Measurements from ENCODE around the gene CHMP5. TPM values are rescaled to one million over a fixed set of nuclear protein-coding genes. Genes with fewer than 3 reads are reported as not detected.

Gene CHMP5
- total RNA-seq, 1 donor from 2014 or later = 108 TPM

DNA sequence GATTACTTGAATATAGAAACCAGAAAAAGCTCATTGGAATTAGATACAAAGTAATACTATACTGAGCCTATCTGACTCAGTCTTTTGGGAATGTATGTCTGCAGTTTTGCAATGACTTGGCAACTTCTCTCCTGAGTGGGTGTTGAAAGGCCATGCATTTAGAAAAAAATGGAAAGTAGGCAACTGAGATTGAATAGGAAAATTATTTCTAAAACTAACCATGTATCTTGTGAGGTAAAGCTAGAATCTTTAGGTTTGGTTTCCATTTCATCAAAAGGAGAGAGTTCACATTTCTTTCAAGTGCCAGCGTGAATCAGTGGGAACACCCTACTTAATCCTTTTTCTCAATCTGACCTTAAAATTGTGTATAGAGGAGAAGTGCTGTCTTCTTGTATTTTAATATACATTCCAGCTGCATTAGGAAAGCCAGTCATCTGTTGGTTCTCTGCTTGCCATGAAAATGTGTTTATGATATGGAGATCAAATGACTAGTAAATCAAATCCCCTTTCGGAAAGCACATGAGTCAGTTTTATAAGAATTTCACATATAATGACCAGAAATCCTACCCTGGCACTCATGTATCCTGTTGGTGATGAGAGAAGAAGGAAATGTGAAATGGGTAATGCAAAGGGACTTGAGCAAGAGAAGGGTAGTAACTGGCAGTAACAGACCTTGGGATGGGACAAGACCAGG is 55.9 kb downstream of the CHMP5 start:
- peak; percentile 98 for FAIRE-seq
- peak; percentile 95 for DNase-seq (ENCODE audit: low read depth)
- Mint-ChIP-seq H3K27ac (ENCODE audit: unreplicated experiment) (peak overlapping the region; percentile 97), H3K4me3 (ENCODE audit: unreplicated experiment) (peak overlapping the region; percentile 29), H3K4me1 (ENCODE audit: low read depth, unreplicated experiment) (peaks cover 20% of the 10 kb centered on the region), H3K27me3 (ENCODE audit: low read depth, unreplicated experiment) (no peaks in the 10 kb centered on the region), H3K9me3 (ENCODE audit: unreplicated experiment) (no peaks in the 10 kb centered on the region), H3K36me3 (ENCODE audit: low read depth, unreplicated experiment) (peaks cover 29% of the 10 kb centered on the region)
- peak overlapping the region; percentile 94 for H3K27ac ChIP-seq (ENCODE audit: low read depth, low read length)
- H3K36me3 ChIP-seq (ENCODE audit: insufficient read depth, low read length) = peaks cover 25% of the 10 kb centered on the region
- H3K4me3 ChIP-seq (ENCODE audit: insufficient read depth, low read depth, low read length) = peak overlapping the region; percentile 38
- H3K27me3 ChIP-seq (ENCODE audit: insufficient read depth, low read length) = no peaks in the 10 kb centered on the region
- peak overlapping the region; percentile 69 for H3K9ac ChIP-seq (ENCODE audit: low read length)
- no peaks in the 10 kb centered on the region for H3K9me3 ChIP-seq (ENCODE audit: insufficient read depth, low read depth, low read length)
- peaks cover 5% of the 10 kb centered on the region for H3K79me2 ChIP-seq (ENCODE audit: insufficient read depth, low read length)
- no peak overlapping the region for H2AFZ ChIP-seq (ENCODE audit: low read depth, low read length)
- no peaks in the 10 kb centered on the region for H4K20me1 ChIP-seq (ENCODE audit: insufficient read depth, low read length)
- TF ChIP-seq, protein P1, sequence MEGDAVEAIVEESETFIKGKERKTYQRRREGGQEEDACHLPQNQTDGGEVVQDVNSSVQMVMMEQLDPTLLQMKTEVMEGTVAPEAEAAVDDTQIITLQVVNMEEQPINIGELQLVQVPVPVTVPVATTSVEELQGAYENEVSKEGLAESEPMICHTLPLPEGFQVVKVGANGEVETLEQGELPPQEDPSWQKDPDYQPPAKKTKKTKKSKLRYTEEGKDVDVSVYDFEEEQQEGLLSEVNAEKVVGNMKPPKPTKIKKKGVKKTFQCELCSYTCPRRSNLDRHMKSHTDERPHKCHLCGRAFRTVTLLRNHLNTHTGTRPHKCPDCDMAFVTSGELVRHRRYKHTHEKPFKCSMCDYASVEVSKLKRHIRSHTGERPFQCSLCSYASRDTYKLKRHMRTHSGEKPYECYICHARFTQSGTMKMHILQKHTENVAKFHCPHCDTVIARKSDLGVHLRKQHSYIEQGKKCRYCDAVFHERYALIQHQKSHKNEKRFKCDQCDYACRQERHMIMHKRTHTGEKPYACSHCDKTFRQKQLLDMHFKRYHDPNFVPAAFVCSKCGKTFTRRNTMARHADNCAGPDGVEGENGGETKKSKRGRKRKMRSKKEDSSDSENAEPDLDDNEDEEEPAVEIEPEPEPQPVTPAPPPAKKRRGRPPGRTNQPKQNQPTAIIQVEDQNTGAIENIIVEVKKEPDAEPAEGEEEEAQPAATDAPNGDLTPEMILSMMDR (IDR thresholded peaks at IDR 0.05; ENCODE audit: insufficient read depth, low read depth, low read length) = no peak
- no peak for TF ChIP-seq EZH2 (IDR thresholded peaks at IDR 0.05; ENCODE audit: insufficient read depth, low read length)
- H3K4me1 ChIP-seq (ENCODE audit: insufficient read depth, low read length) = peaks cover 20% of the 10 kb centered on the region
- H3K4me2 ChIP-seq (ENCODE audit: low read length) = peak overlapping the region; percentile 78

DNA sequence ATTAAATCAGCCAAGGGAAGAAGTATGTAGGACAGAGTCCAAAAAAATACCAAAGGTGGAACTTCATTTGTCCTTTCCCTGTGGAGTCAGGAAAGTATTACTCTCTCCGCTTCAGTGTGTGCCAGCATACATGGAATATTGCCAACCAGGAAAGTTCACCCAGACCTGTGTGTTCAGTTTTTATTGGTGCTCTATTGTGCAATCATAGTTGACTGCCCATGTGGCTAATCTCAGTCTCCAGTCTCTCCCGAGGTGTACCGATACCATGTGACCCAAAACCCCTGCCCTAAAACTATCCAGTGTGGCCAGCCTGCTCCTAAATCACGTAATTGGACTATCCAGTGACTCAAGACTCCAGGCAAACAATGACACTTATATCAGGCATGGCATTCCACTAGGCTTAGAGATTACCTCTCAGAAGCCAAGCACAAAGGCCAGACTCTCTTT is 64.3 kb downstream of the CHMP5 start:
- DNase-seq (ENCODE audit: low read depth) (peak; percentile 95), FAIRE-seq (peak; percentile 26)
- Histone ChIP-seq H3K4me1 (ENCODE audit: insufficient read depth, low read length) (peaks cover 28% of the 10 kb centered on the region), H3K4me3 (ENCODE audit: insufficient read depth, low read depth, low read length) (no peak overlapping the region), H3K9me3 (ENCODE audit: insufficient read depth, low read depth, low read length) (no peaks in the 10 kb centered on the region), H3K27me3 (ENCODE audit: insufficient read depth, low read length) (no peaks in the 10 kb centered on the region), H3K79me2 (ENCODE audit: insufficient read depth, low read length) (no peaks in the 10 kb centered on the region), H3K4me2 (ENCODE audit: low read length) (peak overlapping the region; percentile 38), H4K20me1 (ENCODE audit: insufficient read depth, low read length) (no peaks in the 10 kb centered on the region), H2AFZ (ENCODE audit: low read depth, low read length) (no peak overlapping the region), H3K9ac (ENCODE audit: low read length) (peak overlapping the region; percentile 34), H3K27ac (ENCODE audit: low read depth, low read length) (peak overlapping the region; percentile 80), H3K36me3 (ENCODE audit: insufficient read depth, low read length) (peaks cover 18% of the 10 kb centered on the region)
- Mint-ChIP-seq H3K27me3 (ENCODE audit: low read depth, unreplicated experiment) (no peaks in the 10 kb centered on the region), H3K36me3 (ENCODE audit: low read depth, unreplicated experiment) (peaks cover 30% of the 10 kb centered on the region), H3K27ac (ENCODE audit: unreplicated experiment) (no peak overlapping the region), H3K4me3 (ENCODE audit: unreplicated experiment) (no peak overlapping the region), H3K9me3 (ENCODE audit: unreplicated experiment) (no peaks in the 10 kb centered on the region), H3K4me1 (ENCODE audit: low read depth, unreplicated experiment) (no peaks in the 10 kb centered on the region)
- no peak for TF ChIP-seq EZH2 (IDR thresholded peaks at IDR 0.05; ENCODE audit: insufficient read depth, low read length)
- TF ChIP-seq, protein P1 (IDR thresholded peaks at IDR 0.05; ENCODE audit: insufficient read depth, low read depth, low read length) = no peak

DNA sequence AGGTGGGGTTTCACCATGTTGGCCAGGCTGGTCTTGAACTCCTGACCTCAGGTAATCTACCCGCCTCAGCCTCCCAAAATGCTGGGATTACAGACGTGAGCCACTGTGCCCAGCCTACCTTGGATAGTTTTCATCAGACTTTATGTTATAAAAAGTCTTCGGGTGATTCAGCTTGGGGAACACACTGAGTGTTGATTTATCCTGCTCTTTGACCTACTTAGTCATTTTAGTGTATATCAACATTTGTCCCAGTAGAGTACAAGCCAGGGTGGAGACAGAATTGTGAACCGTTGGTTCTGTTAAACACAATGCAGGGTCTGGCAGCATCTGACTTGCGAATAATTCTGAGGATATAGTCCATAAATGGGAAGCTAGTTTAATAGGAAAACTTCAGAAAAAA is 65.1 kb downstream of the CHMP5 start:
- Histone ChIP-seq H3K4me2 (ENCODE audit: low read length) (peak overlapping the region; percentile 38), H3K9me3 (ENCODE audit: insufficient read depth, low read depth, low read length) (no peaks in the 10 kb centered on the region), H2AFZ (ENCODE audit: low read depth, low read length) (no peak overlapping the region), H3K9ac (ENCODE audit: low read length) (peak overlapping the region; percentile 2), H3K27ac (ENCODE audit: low read depth, low read length) (peak overlapping the region; percentile 80), H3K4me1 (ENCODE audit: insufficient read depth, low read length) (peaks cover 28% of the 10 kb centered on the region), H3K27me3 (ENCODE audit: insufficient read depth, low read length) (no peaks in the 10 kb centered on the region), H3K36me3 (ENCODE audit: insufficient read depth, low read length) (peaks cover 19% of the 10 kb centered on the region), H4K20me1 (ENCODE audit: insufficient read depth, low read length) (no peaks in the 10 kb centered on the region), H3K4me3 (ENCODE audit: insufficient read depth, low read depth, low read length) (no peak overlapping the region), H3K79me2 (ENCODE audit: insufficient read depth, low read length) (no peaks in the 10 kb centered on the region)
- Mint-ChIP-seq H3K27ac (ENCODE audit: unreplicated experiment) (no peak overlapping the region), H3K4me1 (ENCODE audit: low read depth, unreplicated experiment) (no peaks in the 10 kb centered on the region), H3K4me3 (ENCODE audit: unreplicated experiment) (no peak overlapping the region), H3K9me3 (ENCODE audit: unreplicated experiment) (no peaks in the 10 kb centered on the region), H3K27me3 (ENCODE audit: low read depth, unreplicated experiment) (no peaks in the 10 kb centered on the region), H3K36me3 (ENCODE audit: low read depth, unreplicated experiment) (peaks cover 28% of the 10 kb centered on the region)
- TF ChIP-seq, protein P1 (IDR thresholded peaks at IDR 0.05; ENCODE audit: insufficient read depth, low read depth, low read length) = no peak
- TF ChIP-seq EZH2 (IDR thresholded peaks at IDR 0.05; ENCODE audit: insufficient read depth, low read length) = no peak
- no peak for FAIRE-seq
- peak; percentile 58 for DNase-seq (ENCODE audit: low read depth)

Measured in astrocyte (in vitro differentiated cells and primary cell).